ENCODE results near the gene TBC1D22A. TPM values are rescaled to one million over a fixed set of nuclear protein-coding genes. Genes with fewer than 3 reads are reported as not detected.

Gene TBC1D22A
- total RNA-seq, 1 experiment from 2014 or later, result 8.2 TPM

DNA sequence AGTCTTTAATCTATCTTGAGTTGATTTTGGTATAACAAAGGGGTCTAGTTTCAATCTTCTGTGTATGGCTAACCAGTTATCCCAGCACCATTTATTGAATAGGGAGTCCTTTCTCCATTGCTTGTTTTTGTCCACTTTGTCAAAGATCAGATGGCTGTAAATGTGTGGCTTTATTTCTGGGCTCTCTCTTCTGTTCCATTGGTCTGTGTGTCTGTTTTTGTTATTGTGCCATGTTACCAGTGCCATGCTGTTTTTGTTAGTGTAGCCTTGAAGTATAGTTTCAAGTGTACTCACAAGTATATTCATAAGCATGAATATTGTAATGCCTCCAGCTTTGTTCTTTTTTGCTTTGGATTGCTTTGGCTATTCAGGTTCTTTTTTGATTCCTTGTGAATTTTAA, 159.6 kb downstream of the TBC1D22A start:
- Histone ChIP-seq H3K4me3 (ENCODE audit: insufficient read depth, low read depth, low read length) (no peak overlapping the region), H3K36me3 (replicated peaks; ENCODE audit: control insufficient read depth, insufficient read depth, low read length) (no peaks in the 10 kb centered on the region; the same call in 1 of the 2 replicates), H3K27me3 (ENCODE audit: control insufficient read depth, insufficient read depth, low read length) (no peaks in the 10 kb centered on the region)
- DNase-seq, result no peak

- no peak overlapping the region for H3K4me3 ChIP-seq (ENCODE audit: insufficient read depth, low read depth, low read length)
- H3K27me3 ChIP-seq (ENCODE audit: control insufficient read depth, insufficient read depth, low read length), result no peaks in the 10 kb centered on the region
- no peak for DNase-seq
- no peaks in the 10 kb centered on the region; the same call in 1 of the 2 replicates for H3K36me3 ChIP-seq (replicated peaks; ENCODE audit: control insufficient read depth, insufficient read depth, low read length)
These were observed 160.9 kb downstream of the TBC1D22A start for GRCh38 chr22:46923394-46923793.

GRCh38 chr22:46925818-46926217, 163.4 kb downstream of the TBC1D22A start:
- no peak for DNase-seq
- Histone ChIP-seq H3K36me3 (replicated peaks; ENCODE audit: control insufficient read depth, insufficient read depth, low read length) (no peaks in the 10 kb centered on the region), H3K4me3 (ENCODE audit: insufficient read depth, low read depth, low read length) (no peak overlapping the region)

DNA sequence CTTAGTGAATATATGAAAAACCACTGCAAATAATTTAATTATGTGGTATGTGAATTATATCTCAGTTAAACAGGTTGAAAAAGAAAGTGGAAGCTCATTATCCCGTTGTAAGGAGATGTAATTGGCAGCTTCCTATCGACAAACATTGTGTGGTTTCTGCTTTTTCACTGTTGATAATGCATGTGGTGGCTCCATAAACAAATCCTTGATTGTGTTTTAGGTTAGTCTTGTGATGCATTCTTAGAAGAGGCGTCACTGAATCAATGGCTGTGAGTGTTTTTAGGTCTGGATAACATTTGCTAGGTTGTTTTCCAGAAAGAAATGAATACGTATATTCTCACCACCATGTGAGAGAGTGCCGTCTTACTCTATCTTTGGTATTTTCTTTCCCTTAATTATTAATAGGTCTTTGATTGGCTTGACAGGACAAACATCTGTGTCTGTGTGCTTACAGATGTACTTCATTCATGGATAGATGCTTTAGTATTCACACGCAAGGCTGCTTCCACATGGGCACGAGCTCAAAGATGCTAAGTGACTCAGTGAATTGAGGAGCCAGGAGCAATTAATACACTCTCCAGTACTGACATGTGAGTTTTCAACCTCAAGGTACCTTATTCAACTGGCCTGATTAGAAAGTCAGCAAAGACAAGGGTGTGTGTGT, 166.7 kb downstream of the TBC1D22A start:
- no peaks in the 10 kb centered on the region for H3K36me3 ChIP-seq (replicated peaks; ENCODE audit: control insufficient read depth, insufficient read depth, low read length)
- DNase-seq, result no peak
- H3K27me3 ChIP-seq (ENCODE audit: control insufficient read depth, insufficient read depth, low read length), result no peaks in the 10 kb centered on the region
- H3K4me3 ChIP-seq (ENCODE audit: insufficient read depth, low read depth, low read length), result no peak overlapping the region

More at GRCh38 chr22:46925818-46926217, 163.4 kb downstream of the TBC1D22A start:
- H3K27me3 ChIP-seq (ENCODE audit: control insufficient read depth, insufficient read depth, low read length), result no peaks in the 10 kb centered on the region

DNA sequence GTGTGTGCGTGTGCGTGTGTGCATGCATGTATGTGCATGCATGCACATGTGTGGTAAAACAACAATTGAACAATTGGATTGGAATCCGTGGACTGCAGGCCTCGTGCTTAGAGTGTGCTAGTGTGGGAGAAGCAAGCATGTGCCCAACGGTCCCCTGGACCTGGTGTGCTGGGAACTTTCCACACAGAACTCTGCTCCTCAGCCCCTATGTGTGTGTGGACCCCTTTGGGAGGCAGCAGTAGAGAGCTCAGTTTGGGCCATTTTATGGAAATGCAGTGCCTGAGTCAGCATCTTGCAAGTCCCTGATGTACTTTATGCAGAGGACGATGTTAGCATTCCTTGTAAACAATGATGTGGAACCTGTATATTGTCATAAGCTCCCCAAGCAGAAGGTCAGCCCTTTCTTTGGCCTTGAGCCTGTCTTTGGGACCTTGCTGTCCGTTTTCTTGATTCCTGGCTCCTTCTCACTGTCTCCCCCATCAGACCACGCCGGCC, 167.3 kb downstream of the TBC1D22A start:
- no peak for DNase-seq
- Histone ChIP-seq H3K4me3 (ENCODE audit: insufficient read depth, low read depth, low read length) (no peak overlapping the region), H3K27me3 (ENCODE audit: control insufficient read depth, insufficient read depth, low read length) (no peaks in the 10 kb centered on the region), H3K36me3 (replicated peaks; ENCODE audit: control insufficient read depth, insufficient read depth, low read length) (no peaks in the 10 kb centered on the region)

- H3K36me3 ChIP-seq (replicated peaks; ENCODE audit: control insufficient read depth, insufficient read depth, low read length), result no peaks in the 10 kb centered on the region
- H3K4me3 ChIP-seq (ENCODE audit: insufficient read depth, low read depth, low read length), result no peak overlapping the region
- no peaks in the 10 kb centered on the region for H3K27me3 ChIP-seq (ENCODE audit: control insufficient read depth, insufficient read depth, low read length)
- DNase-seq, result no peak
These were observed 169.0 kb downstream of the TBC1D22A start for GRCh38 chr22:46931414-46931813.

GRCh38 chr22:46931881-46932280, 169.4 kb downstream of the TBC1D22A start:
- H3K27me3 ChIP-seq (ENCODE audit: control insufficient read depth, insufficient read depth, low read length), result no peaks in the 10 kb centered on the region
- H3K36me3 ChIP-seq (replicated peaks; ENCODE audit: control insufficient read depth, insufficient read depth, low read length), result no peaks in the 10 kb centered on the region
- H3K4me3 ChIP-seq (ENCODE audit: insufficient read depth, low read depth, low read length), result no peak overlapping the region
- no peak for DNase-seq

DNA sequence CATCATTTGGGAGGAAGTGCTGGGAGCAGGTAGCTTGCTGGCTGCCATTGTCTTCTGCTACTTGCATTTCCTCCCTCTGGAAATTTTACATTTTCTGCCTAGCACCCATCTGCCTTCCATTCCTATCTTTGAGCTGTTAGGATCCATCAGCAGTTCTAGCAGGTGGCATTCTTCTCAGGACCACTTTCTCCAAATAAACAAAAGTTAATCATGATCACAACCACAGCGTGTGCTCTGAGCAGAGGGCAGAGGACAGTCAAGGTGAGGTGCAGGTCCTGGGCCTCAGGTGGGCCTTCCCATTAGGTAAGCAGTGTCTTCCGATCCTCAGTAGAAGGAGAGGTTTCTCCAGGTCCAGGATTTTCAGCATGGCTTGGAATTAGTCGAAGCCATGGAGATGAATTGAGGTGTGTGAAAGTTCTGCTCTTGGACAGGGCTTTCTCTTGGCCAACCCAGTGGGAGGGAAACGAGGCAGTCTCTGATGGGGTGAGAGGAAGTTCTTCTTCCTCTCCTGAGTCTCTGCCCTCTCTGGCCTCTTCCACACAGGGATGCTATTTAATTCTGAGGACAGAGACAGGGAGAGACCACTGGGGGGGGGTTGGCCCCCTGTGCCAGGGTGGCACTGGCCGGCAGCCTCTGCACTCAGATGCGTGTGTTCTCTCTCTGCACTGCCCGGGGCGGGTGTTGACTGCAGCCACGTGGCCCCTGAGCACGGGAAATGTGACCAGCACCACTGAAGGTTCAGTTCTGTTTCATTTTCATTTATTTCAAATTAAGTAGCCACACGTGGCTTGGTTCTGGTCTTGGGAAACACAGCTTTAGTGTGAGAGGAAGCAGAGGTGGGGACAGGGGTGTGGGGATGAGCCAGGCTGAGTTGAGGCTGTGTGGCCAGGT, 170.8 kb downstream of the TBC1D22A start:
- H3K4me3 ChIP-seq (ENCODE audit: insufficient read depth, low read depth, low read length), result no peak overlapping the region
- no peak for DNase-seq
- H3K36me3 ChIP-seq (replicated peaks; ENCODE audit: control insufficient read depth, insufficient read depth, low read length), result no peaks in the 10 kb centered on the region

DNA sequence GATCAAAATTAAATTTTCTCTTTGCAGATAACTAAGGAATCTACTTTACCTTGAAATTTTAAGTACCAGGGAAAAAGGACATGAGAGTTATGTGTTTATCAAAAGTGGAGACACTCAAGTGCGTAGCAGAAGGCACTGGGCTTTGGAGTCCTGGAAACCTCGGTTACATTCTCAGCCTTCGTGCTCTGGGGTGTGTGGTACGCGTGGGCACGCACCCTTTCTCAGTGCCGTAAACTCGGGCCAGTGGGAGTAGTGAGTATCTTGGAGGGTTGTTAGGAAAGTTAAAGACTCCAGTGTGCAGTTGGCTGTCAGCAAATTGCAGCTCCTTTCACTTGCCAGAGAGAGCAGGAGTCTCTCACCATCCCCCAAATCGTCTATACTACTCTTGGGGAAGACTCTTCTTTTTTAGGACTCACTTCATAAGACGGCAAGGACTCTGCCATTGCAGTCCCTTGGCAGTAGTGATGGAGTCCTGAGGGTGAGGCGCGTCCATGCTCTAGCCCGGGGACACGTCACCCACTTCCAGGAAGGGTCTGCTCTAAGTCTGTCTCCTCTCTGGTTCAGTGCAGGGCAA, 171.8 kb downstream of the TBC1D22A start:
- Histone ChIP-seq H3K27me3 (ENCODE audit: control insufficient read depth, insufficient read depth, low read length) (no peaks in the 10 kb centered on the region), H3K4me3 (ENCODE audit: insufficient read depth, low read depth, low read length) (no peak overlapping the region), H3K36me3 (replicated peaks; ENCODE audit: control insufficient read depth, insufficient read depth, low read length) (no peaks in the 10 kb centered on the region)
- DNase-seq, result no peak

More for the DNA sequence above, 170.8 kb downstream of the TBC1D22A start:
- H3K27me3 ChIP-seq (ENCODE audit: control insufficient read depth, insufficient read depth, low read length), result no peaks in the 10 kb centered on the region

GRCh38 chr22:46934746-46935491, 172.5 kb downstream of the TBC1D22A start:
- no peaks in the 10 kb centered on the region for H3K36me3 ChIP-seq (replicated peaks; ENCODE audit: control insufficient read depth, insufficient read depth, low read length)
- H3K4me3 ChIP-seq (ENCODE audit: insufficient read depth, low read depth, low read length), result no peak overlapping the region
- no peaks in the 10 kb centered on the region for H3K27me3 ChIP-seq (ENCODE audit: control insufficient read depth, insufficient read depth, low read length)
- DNase-seq, result no peak

DNA sequence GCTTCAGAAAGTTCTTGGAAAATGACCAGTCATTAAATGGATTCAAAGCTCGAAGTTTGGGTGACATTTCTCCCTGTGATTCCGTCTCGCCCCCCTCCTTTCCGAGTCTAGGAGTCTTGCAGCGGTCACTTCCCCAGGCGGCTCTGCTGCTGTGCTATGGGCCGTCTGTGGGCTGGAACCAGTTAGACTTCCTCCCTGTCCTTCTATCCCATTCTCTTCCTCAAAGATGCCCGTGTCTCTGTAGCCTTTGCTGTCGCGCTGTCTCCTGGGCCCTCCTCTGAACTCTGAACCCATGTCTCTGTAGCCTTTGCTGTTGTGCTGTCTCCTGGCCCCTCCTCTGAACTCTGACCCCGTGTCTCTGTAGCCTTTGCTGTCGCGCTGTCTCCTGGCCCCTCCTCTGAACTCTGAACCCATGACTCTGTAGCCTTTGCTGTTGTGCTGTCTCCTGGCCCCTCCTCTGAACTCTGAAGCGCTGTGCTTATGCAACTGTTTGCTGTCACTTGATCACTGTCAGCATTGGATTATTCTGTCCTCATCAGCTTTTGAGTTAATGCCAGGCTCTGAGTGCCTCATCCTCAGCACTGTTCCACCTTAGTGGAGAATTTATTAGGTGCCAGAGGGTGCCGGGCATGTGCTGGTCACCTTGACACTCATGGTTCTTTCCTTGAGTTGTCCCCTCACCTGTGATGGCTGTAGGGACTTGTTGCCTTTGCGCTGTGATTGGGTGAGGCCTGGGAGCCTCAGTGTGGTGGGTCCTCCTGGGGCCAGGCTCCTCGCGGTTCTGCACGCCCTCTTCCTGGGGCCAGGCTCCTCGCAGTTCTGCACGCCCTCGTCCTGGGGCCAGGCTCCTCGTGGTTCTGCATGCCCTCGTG, 173.3 kb downstream of the TBC1D22A start:
- H3K36me3 ChIP-seq (replicated peaks; ENCODE audit: control insufficient read depth, insufficient read depth, low read length), result no peaks in the 10 kb centered on the region
- no peaks in the 10 kb centered on the region for H3K27me3 ChIP-seq (ENCODE audit: control insufficient read depth, insufficient read depth, low read length)
- H3K4me3 ChIP-seq (ENCODE audit: insufficient read depth, low read depth, low read length), result no peak overlapping the region
- no peak for DNase-seq

GRCh38 chr22:46936378-46936903, 174.0 kb downstream of the TBC1D22A start:
- DNase-seq, result no peak
- H3K27me3 ChIP-seq (ENCODE audit: control insufficient read depth, insufficient read depth, low read length), result no peaks in the 10 kb centered on the region
- no peak overlapping the region for H3K4me3 ChIP-seq (ENCODE audit: insufficient read depth, low read depth, low read length)
- no peaks in the 10 kb centered on the region for H3K36me3 ChIP-seq (replicated peaks; ENCODE audit: control insufficient read depth, insufficient read depth, low read length)

- no peak for DNase-seq
- H3K36me3 ChIP-seq (replicated peaks; ENCODE audit: control insufficient read depth, insufficient read depth, low read length), result no peaks in the 10 kb centered on the region
- H3K4me3 ChIP-seq (ENCODE audit: insufficient read depth, low read depth, low read length), result no peak overlapping the region
- H3K27me3 ChIP-seq (ENCODE audit: control insufficient read depth, insufficient read depth, low read length), result no peaks in the 10 kb centered on the region
These were observed 174.7 kb downstream of the TBC1D22A start for GRCh38 chr22:46937185-46937584.
